NCI-H2081 treated with DMSO at 0.1 percent for 48 hours (cell line): ENCODE data around the gene UBN1.
"Not testable (repeated sequence)": the region's sequence is repeated elsewhere in the genome, so short reads cannot be mapped to it uniquely, and the experiment has no call there.

Experiments
- DNase-seq: peaks from one replicate; lab custom pipeline; 2025; lab: John Stamatoyannopoulos, UW

Gene UBN1

DNA sequence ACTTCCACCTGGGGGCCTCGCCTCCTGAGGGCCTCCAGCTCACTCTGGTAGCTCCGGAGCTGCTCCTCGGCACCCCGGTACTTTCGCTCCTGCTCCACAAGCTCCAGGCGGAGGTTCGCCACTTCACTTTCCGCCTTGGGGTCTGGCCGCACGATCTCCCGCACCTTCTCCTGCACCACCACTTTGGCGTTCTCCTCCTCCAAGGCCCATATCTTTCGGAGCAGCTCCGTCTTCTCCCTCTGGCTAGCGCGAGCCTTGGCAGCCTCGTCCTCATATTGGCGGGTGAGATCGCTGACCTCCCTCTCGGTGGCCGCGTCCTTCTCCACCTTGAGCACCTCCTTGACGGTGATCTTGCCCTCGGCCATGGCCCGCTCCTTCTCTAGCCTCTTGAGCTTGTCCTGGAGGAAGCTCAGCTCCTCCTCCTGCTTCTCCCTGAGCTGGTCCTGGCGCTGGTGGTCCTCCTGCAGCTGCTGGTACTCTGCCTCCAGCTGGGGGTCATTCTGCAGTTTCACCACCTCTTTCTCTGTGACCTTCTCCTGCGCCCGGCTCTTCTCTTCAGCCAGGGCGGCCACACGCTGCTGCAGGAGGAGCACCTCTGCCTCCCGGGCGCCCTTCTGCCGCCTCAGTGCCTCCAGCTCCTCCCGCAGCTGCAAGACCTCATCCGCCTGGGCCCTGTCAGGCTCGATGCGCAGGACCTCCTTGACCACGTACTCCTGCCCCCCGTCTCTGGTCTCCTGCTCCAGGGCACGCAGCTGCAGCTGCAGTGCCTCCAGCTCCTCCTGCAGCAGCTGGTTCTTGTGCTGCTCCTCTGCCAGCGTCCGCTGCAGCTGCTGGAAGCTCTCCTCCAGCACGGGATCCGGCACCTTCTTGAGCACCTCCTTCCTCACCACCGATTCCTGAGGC, 37.9 kb downstream of the UBN1 start:
- DNase-seq, result no peak

- DNase-seq, result no peak
Measured at GRCh38 chr16:4886151-4886550, 38.9 kb downstream of the UBN1 start.

GRCh38 chr16:4888428-4889135, 41.3 kb downstream of the UBN1 start:
- no peak for DNase-seq

GRCh38 chr16:4890026-4890425, 42.7 kb downstream of the UBN1 start:
- no peak for DNase-seq

DNA sequence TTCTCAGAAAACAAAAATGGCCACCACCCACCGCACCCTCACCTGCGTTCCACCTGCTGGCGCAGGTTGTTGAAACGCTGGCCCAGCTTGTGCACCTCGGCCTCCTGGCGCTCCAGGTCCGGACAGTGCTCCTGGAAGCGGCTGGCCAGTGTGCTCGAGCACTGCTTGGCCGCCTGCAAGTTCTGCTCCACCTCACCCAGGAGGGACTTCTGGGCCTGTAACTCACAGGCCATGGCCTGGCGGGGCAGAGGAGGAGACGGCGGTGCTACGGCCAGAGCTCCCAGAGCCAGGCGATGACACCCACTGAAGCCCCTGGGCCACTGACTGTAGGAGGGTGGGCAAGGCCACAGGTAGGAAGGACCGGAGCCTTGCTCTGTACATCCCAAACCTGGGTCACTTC, 43.4 kb downstream of the UBN1 start:
- no peak for DNase-seq

DNA sequence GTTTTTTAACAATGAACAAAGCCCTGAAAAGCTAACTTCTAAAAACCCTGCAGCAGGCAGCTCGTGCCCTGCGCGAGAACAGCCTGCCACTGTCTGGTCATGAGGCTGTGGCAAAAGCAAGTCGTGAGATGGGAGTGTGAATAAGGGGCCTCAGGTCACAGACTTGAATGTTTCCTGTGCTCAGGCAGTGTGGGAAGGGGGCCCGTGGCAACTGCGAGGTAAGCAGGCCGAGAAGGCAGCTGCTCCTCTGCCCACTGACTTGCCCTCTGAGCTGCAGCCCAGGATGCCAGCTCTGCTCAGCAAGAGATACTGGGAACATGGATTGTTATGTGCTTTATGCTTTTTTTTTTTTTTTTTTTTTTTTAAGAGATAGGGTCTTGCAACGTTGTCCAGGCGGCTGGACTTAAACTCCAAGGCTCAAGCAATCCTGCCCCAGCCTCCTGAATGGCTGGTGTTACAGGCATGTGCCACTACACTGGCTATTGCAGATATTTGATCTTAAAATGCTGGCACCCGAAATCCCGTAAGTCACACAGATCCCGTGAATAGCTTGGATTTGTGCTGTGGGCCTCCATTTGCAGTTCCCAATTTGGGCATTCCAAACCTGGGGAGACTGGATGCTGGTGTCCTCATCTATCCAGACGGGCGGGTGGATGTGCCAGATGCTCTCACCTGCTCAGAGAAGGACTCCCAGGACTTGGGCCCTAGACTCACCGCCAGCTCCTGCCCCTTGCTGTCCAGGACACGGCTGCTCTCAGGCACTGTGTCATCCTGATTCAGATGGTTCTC, 44.0 kb downstream of the UBN1 start:
- DNase-seq, result no peak

GRCh38 chr16:4891886-4892216, 44.6 kb downstream of the UBN1 start:
- no peak for DNase-seq

GRCh38 chr16:4892361-4893102, 45.3 kb downstream of the UBN1 start:
- DNase-seq, result no peak

DNA sequence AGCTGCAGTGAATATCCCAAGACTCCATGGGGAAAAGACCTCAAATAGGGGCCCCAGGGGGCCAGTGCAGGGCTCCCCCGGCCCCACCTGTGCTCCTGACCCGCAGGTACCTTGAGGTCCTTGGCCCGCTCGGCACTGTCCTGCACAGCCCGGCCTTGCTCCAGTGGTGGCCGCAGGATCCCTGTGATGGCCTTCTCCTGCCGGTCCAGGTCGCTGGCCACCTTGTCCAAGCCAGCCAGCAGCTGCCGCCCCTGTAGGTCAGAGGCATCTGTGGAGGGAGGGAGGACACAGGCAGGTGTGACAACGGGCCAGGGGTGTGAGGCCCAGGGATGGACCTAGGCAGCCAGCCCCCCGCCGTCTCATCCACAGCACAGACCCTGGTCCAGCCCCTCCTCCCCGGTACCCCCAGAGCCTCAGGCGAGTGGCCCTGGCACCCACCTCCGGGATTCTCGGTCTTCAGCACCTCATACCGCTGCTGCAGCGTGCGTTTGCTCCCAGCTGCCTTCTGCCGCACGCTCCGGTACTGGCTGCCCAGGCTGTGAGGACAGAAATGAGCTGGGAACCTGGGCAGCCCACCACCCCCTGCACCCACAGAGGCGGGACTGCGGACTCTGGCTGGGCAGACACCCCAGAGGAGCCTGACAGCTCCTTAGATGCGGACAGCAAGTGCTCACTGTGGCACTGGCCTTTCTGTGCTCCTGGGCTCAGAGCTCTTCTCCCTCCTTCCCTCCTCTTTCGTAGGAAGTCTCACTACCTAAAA, 46.0 kb downstream of the UBN1 start:
- DNase-seq, result no peak

DNA sequence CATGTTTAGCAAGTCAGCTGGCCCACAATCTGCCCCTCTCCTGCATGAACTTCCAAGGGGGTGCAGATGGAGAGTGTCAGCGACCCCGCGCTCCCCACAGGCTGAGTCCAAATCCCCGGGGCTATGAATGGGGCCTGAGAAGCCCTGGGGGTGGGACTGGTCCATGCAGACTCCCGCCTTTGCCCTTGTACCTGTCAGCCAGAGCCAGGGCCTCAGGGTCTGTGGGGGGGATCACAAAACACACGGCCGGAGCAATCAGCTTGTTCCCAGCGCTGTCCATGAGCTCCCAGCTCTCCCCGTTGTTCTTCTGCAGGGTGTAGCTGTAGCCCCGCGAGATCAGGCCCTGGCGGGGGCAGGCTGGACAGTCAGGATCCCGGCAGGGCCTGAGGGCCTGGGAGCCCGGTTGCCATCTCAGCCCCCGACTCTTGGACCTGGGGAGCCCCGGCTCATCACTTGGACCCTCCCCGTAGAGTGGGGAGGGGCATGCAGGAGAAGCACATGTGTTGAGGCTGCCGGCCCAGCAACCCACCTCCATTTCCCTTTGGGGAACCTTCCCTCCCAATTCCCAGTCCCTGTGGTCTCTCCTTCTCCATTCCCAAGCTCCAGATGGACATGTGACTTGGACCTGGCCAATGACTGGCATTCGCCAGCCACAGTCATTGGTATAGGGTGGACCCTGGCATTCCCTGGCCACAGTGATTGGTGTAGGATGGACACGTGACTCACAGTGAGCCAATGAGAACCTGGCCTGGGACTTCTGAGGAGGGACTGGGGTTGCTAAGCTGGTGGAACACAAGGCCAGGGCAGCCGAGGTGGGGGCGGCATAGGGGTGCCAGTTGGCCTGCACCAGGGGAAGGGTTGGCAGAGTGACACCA, 47.2 kb downstream of the UBN1 start:
- no peak for DNase-seq

GRCh38 chr16:4895366-4895765, 48.1 kb downstream of the UBN1 start:
- no peak for DNase-seq

- DNase-seq, result not testable (repeated sequence)
Measured at GRCh38 chr16:4896761-4897160, 49.5 kb downstream of the UBN1 start.

GRCh38 chr16:4897328-4897727, 50.0 kb downstream of the UBN1 start:
- no peak for DNase-seq

DNA sequence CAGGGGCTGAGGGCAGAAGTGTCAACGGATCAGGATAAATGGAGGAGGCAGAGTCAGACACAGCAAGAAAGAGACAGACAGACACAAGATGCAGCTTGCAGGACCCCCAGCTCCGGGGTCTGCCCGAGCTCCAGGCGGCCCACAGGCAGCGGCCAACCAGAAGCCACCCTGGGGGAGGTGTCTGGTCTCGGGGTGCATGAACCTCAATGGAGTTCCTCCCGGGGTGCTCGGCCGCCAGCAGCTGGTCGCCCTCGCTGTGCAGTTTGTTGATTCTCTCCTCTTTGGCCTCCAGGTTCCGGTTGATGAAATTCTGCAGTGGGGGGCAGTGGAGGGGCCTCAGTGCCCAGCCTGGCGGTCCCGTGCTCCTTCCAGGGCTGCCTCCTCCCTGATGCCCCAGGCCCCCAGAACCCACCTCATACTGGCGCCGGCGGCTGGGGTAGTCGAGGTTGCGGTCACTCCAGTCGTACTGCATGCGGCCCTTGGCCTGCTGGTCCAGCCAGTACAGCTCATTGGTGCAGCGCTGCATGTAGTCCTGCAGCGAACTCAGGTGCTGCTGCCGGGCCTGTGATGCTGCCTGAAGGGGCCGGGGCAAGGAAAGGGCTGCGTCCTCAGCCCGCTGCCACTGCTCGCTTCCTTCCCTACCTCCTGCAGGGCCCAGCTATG, 51.7 kb downstream of the UBN1 start:
- DNase-seq, result no peak

- DNase-seq, result no peak
Measured at GRCh38 chr16:4899474-4899846, 52.2 kb downstream of the UBN1 start.

DNA sequence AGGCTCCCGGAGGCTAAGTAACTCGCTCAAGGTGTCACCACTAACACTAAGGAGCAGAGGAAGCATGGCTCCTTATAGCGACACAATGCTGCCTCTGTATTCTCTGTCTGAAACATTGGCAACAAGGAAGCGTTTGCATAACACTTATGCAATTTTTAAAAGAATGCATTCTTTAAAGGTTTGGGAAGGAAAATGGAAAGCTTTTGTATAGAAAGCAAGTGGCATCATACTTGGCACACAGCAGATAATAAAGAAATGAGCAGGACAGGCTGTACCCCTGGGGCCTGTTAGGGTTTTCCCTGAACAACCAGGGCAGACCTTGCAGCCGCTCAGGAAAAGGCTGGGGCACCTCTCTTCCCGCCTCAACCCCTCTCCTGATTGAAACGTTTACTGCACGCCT, 52.8 kb downstream of the UBN1 start:
- DNase-seq, result no peak

DNA sequence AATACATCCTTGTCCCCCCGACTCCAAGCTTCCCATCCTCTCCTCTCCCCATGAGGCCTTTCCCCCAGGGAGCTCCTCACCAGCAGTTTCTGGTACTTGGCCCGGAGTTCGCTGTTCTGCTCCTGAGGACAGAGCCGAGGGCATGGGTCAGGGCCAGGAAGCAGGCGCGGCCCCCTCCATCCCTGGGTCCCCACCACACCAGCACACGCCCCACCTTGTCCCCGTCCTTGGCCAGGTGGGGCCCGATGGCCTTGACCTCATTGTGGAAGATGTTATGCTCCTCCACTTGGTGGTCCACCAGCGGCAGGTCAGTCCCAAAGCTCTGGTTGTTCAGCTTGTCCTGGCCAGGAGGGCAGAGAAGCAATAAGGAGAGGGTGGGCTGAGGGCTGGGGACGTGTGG, 53.5 kb downstream of the UBN1 start:
- DNase-seq, result no peak

DNA sequence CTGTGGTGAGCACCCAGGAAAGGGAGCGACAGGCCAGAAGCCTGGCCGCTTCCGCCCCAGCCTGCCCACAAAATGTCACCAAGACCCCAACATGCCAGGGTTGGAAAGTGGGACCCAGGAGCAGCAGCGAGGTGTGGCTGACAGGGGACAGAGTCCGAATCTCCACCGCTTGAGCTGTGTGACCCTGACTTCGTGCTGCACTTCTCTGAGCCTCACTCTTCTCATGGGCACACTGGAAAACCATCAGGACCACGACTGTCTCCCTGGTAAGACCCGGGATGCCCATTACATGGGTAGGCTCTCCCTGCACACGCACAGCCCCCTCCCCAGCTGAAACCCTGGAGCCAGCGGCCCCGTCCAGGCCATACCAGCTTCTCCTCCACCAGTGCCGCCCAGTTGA, 54.8 kb downstream of the UBN1 start:
- no peak for DNase-seq

- DNase-seq, result no peak
Measured at GRCh38 chr16:4904108-4904941, 57.0 kb downstream of the UBN1 start.
